CD4-positive, alpha-beta T cell treated with Interleukin-10 for 1 hour (primary cell): ENCODE measurements around the gene TIMM17A.
"Not testable (repeated sequence)": the region's sequence is repeated elsewhere in the genome, so short reads cannot be mapped to it uniquely, and the experiment has no call there.

Experiments used
- DNase-seq: peaks from one replicate; pipeline ENCODE4 v3.0.0-alpha.2; 2020

TIMM17A gene

DNA sequence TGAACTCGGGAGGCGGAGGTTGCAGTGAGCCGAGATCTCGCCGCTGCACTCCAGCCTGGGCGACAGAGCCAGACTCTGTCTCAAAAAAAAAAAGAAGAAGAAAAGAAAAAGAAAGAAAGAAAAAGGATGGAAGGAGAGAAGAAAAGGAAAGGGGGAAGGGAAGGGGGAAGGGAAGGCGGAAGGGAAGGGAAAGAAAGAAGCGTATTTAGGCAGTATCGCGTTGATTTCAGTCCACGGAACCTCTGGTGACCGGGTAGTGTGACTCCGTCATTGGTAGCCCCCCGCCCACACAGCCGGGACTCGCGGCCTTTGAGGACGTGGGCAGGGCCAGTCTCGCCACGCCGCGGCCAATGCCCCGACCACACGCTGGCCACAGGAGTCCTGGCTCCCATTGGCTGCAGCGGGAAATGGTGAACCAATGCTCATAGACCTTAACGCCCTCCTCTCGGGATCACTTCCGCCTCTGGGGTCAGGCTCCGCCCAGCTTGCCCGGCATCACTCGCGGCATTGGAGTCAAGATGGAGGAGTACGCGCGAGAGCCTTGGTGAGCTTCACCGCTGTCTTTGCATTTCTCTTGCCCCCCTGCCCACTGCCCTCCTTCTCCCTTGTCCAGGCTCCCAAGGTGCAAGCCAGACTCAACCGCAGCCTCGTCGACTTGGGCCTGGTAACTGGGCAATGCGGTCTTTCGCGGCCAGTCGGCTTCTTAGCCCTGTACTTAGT, at the start of gene TIMM17A:
Gene TIMM17A (plus strand): TSS at position 495 of the 720 bp plus-strand sequence. CDS start 24 bp downstream, at position 519.
- DNase-seq: peak; percentile 94

GRCh38 chr1:201906336-201906735, 49.0 kb upstream of the TIMM17A start:
- DNase-seq: no peak

GRCh38 chr1:201907621-201908020, 47.7 kb upstream of the TIMM17A start:
- DNase-seq: no peak

DNA sequence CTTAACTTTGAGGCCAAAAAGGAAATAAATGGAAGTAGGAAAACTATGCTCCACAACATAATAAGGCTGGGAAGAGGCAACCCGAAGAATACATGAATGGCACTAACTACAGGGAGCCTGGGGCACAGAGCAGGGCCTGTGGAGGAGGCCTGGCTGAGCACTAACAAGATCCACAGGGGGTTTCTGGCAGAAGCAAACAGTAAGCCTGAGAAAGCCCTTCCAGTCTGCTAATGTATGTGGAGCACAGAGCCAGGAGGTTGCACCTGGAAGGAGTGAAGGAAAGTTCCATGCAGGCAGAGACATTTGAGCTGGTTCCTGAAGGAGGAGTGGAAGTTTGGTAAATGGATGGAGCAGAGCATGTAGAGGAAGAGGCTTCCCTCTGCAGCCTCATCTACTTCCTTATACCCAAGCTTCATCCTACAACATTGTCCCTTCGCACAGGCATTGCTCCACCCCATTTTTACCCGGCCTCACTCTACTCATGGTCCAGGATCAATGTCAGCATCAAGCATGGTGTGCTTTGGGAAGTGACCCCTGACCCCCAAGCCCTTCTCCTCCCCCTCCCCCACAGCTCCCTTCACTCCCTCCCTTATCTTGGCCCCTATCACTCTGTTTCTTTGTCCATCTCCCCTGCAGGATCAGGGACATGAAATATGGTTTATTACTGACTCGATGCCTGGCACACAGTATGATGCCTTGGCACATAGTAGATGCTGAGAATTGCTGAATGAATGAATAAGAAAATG, 43.3 kb upstream of the TIMM17A start:
- DNase-seq: no peak

DNA sequence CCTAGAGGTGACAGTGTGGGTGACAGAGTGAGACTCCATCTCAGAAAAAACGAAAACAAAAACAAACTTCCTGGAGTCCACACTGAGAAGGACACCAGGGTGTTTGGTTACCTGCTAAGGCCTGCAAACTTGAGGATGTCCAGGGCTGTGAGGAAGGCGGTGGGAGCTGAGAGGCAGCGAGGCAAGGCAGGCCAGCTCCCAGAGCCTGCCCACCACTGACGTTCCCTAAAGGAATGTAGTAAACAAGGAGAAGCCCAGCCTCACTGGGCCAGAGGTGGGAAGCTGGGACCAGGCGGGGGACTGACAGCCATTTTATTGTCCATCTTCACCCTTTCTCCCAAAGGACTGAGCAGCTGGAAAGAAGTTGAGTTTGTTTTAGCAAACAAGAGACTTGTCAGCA, 42.5 kb upstream of the TIMM17A start:
- DNase-seq: no peak

GRCh38 chr1:201914456-201915235, 40.7 kb upstream of the TIMM17A start:
- DNase-seq: no peak

GRCh38 chr1:201916649-201917249, 38.6 kb upstream of the TIMM17A start:
- no peak for DNase-seq

DNA sequence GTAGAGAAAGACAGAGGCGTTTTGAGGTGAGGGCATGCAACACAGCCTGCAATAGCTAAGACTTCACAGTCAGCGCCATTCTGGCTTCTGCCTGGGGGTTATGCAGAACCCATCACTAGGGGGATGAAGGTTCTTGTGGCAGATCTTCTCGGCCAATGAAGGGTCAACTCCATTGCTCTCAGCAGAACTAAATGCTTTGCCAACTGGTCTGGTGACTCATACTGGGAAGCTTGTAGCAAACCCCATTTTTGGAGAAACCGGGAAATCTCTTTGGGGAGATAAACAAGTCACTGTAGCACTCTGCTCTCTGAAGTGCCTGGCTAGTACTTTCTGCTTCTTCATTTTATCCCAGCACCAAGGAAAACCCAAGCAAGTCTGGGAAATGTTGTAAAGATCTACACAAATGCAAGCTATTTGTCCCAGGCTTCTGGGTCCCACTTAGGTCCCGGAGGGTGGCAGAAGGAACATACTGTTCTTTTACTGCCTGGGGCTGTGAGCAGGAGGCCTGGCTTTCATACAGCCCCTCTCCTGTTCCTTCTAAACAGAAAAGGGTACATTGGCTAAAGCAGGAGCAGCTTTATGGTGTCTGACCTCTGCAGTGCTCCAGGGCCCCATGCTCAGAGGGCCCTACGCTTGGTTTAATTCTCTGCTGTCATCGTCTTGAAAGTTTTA, 37.8 kb upstream of the TIMM17A start:
- DNase-seq: no peak

- DNase-seq: no peak
These were observed 37.0 kb upstream of the TIMM17A start for GRCh38 chr1:201918343-201918742.

DNA sequence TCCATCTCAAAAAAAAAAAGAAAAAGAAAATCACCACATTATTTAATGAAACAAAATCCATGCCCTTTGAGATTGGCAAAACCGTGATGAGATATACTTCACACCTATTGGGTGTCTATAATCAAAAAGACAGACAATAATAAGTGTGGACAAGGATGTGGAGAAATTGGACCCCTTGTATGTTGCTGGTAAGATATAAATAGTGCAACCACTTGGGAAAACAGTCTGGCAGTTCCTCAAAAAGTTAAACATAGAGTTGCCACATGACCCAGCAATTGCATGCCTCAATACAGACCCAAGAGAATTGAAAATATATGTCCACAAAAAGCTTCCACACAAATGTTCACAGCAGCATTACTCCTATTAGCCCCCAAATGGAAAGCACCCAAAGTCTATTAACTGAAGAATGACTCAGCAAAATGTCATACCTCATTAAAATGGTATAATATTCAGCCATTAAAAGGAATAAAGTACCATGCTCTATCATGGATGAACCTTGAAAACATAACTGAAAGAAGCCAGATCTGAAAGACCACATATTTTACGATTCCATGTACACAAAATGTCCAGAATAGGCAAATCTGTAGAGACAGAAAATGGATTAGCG, 33.2 kb upstream of the TIMM17A start:
- DNase-seq: no peak

DNA sequence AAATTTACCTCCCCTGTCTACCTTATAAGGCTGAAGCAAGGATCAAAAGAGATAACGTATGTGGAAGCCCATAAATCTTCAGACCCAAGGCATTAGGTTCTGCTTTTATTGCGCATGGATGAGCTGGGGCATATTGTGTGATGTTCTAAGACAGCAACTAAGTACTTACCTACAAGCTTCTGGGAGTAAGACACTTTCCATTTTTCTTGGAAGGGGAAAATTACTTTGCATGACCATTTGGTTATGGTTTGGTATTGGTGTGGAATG, 30.1 kb upstream of the TIMM17A start:
- no peak for DNase-seq

DNA sequence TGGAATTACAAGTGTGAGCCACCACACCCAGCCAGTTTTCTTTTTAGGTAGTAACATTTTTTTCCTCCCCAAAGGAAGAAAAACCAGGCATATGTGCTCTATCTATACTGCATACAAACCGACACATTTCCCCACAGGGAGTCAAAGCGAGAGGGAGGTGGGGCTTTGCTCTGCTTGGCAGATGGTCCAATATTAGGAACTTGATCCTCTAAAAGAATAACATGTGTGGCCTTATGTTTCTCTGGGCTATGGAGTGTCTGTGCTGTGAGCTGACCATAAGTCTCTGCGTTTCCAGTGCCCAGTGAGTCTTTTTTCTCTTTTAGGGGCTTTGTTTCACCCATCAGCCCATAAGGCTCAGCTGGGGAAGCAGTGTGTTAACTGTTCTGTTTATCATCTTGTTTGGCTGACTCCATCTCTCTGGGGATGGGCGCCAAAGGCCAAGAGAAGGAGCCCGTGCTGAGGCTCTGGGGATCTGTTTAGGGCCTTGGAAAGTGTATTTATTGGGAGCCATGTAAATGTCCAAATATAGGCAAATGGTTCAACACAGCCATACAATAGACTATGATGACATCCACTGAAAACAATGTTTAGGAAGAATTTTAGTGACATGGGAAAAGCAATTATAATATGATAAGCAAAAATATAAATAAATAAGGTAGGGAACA, 29.2 kb upstream of the TIMM17A start:
- DNase-seq: no peak

DNA sequence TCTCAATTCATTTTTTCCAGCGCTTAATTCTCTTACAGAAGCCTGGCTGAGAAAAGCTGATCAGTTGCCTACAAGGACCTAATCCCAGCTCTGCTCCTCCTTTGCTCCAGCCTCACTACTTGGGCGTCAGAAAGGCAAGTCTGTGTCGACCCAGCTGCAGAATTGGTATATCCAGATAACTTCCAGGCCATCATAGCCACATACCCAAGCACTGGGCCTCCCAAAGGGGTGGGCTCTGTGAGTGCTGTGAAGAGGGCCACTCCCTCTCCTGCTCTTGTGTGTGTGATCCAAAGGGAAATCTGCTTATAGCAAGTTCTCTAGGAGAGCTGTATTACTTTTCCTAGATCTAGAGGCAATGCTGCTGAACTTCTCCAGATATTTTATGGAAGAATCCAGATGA, 27.0 kb upstream of the TIMM17A start:
- no peak for DNase-seq

- DNase-seq: no peak
These were observed 25.2 kb upstream of the TIMM17A start for GRCh38 chr1:201930137-201930536.

DNA sequence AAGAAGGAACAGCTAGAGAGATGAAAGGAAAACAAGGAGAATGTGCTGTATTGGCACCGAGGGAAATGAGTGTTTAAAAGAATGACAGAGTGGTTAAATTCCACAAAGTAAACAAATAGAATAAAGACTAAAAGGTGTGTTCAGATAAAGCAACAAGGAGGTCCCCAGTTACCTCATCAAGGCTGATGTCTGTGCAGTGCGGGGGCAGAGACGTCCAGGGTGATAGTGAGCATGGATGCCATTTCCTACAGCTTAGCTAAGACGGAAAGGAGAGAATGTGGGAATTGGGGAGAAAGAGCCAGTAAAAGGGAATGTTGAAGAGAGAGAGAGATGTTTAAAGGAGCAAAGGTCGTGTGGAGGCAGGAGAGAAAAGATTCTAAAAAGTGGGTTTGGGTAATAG, 24.5 kb upstream of the TIMM17A start:
- DNase-seq: no peak

DNA sequence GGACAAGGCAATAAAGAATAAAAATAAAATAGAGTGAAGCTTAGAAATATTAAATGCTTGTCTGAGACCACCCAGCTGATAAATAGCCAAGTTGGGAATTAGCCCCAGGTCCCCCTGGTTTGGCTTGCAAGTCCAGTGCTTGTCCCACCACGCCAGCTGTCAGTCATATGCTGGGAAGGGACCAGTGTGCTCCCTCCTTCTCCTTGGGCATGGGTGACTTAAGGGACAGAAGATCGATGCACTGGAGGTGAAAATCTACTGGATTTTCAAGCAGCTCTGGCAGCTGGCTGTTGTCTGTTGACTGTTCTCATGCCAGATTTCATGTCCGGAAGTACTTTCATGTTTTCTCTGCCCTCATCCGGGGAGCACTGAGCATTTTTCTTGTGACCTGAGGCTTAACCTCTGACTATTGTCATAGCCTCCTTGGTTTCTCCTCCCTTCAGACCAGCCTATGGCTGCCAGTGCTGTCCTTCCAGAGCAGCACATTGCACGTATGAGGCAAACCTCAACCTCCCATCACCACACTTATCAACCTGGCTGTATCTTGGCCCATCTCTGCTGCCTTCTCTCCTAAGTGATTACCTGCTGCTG, 21.4 kb upstream of the TIMM17A start:
- DNase-seq: no peak

- no peak for DNase-seq
These were observed 17.6 kb upstream of the TIMM17A start for GRCh38 chr1:201937624-201938213.

- DNase-seq: no peak
These were observed 16.8 kb upstream of the TIMM17A start for GRCh38 chr1:201938440-201939035.

DNA sequence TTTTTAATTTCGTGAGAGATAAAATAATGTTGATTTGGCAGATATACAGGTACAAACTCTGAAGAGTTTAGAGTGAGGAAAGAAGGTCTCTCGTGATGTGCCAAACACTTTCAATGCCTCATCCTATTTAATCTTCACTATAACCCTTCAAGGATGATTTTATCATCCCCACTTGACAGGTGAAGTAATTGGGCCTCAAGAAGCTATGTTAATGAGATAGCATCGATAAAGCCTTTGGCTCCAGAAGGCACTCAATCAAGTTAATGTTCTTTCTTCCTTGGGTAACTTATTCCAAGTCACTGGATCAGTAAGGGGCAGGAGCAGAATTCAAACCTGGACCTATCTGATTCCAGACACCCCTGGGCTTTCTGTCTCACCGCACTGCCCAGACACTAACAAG, 16.2 kb upstream of the TIMM17A start:
- DNase-seq: no peak

DNA sequence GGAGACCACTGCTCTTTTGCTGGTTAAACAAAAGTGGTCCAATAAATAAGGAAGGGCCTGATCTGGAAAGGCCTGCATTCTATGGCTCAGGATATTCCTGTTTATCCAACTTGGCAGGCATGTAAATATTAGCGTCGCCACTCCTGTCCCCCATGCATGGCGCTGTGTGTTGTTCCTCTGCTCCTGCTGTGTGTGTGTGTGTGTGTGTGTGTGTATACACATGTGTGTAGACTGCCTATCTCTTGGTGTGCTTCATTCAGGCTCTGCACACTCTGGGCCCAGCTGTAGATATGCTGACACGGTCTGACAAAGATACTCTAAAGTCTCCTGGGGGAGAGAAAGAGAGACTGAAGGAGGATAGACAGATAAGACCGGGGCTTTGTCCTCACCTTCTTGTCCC, 15.7 kb upstream of the TIMM17A start:
- DNase-seq: no peak

DNA sequence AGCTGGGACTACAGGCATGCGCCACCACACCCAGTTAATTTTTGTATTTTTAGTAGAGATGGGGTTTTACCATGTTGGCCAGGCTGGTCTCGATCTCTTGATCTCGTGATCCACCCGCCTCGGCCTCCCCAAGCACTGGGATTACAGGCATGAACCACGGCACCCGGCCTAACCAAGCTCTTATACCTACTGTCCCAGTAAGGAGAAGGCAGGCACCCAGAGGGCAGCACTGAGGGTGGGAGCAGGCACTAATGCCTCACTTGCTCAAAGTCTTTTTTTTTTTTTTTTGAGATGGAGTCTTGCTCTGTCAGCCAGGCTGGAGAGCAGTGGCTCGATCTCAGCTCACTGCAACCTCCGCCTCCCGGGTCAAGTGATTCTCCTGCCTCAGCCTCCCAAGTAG, 15.0 kb upstream of the TIMM17A start:
- not testable (repeated sequence) for DNase-seq
